NCI-H460 (cell line): ENCODE data around the gene SBF2. TPM values are rescaled to one million over a fixed set of nuclear protein-coding genes. Genes with fewer than 3 reads are reported as not detected.

ENCODE experiments used
- DNase-seq: peaks from one replicate; pipeline ENCODE4 v3.0.0-alpha.2; 2016; ENCODE audit warnings: low read depth; ENCODE audit errors: extremely low read depth
- total RNA-seq: library from RNA; depleted of rRNA; stranded (reverse); fragments of >200 nt; shearing (Covaris generic); gene quantifications from 2 replicates; pipeline ENCODE4 v1.2.3, GENCODE V29; 2014

SBF2 gene
- total RNA-seq, 1 experiment from 2014 or later: 27.2 TPM

- no peak for DNase-seq
These were observed 23.9 kb upstream of the SBF2 start for GRCh38 chr11:10317776-10318526.

- no peak for DNase-seq
These were observed 23.2 kb upstream of the SBF2 start for GRCh38 chr11:10317151-10317755.

GRCh38 chr11:10315083-10315482 is 21.1 kb upstream of the SBF2 start:
- DNase-seq: no peak

- DNase-seq: peak; percentile 54
These were observed 20.4 kb upstream of the SBF2 start for GRCh38 chr11:10314199-10315072.

- no peak for DNase-seq
These were observed 17.8 kb upstream of the SBF2 start for GRCh38 chr11:10311802-10312201.

- no peak for DNase-seq
These were observed 16.4 kb upstream of the SBF2 start for GRCh38 chr11:10310301-10310841.

- no peak for DNase-seq
These were observed 15.4 kb upstream of the SBF2 start for GRCh38 chr11:10309163-10310093.

- no peak for DNase-seq
These were observed 14.4 kb upstream of the SBF2 start for GRCh38 chr11:10308201-10308954.

GRCh38 chr11:10307400-10308200 is 13.6 kb upstream of the SBF2 start:
- DNase-seq: peak; percentile 71

GRCh38 chr11:10307022-10307399 is 13.0 kb upstream of the SBF2 start:
- DNase-seq: no peak

GRCh38 chr11:10305964-10306918 is 12.2 kb upstream of the SBF2 start:
- DNase-seq: no peak

GRCh38 chr11:10305262-10305963 is 11.4 kb upstream of the SBF2 start:
- no peak for DNase-seq

- DNase-seq: peak; percentile 91
These were observed 10.7 kb upstream of the SBF2 start, which contains the start of gene ADM for GRCh38 chr11:10304495-10305261. Gene ADM (plus strand): TSS chr11:10305073. CDS start chr11:10305701, 628 bp downstream.

GRCh38 chr11:10303558-10304363 is 9.7 kb upstream of the SBF2 start:
- peak; percentile 61 for DNase-seq
